Measurements from ENCODE around the gene BMP7.

Gene BMP7

DNA sequence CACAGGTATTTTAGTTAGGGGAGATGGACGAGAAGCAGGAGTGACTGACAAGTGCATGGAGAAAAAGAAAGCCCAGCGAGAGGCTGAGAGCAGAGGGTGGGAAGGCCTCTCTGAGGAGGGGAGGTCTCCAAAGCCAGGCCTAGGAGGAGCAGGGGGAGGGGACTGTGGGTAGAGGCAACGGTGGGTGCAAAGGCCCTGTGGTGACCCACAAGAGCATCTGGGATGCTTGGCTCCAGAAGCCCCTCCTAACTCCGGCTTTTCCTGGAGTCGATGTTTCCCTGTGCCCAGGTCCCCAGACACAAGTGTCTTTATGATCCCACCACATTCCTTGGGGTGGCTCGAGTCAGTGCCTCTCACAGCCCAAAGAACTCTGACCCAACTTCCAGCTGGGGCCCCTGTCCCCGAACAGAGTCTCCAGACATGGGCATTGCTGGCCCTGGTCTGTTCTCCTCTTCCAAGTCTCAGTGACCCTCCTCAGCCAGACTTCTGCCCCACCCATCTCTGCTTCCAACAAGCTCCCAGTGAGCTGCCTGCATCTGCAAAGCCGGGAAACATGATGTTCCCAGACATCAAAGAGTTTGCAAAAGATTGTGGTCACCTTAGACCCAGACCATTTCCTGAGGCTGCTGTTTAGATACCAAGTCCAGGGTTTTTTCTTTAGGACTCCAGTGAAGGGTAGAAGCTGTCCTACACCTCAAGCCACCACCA, 11.1 kb upstream of the BMP7 start:
- no peak overlapping the region for H3K4me3 ChIP-seq (ENCODE audit: low read length, poor library complexity, severe bottlenecking)
- no peaks in the 10 kb centered on the region for H3K79me2 ChIP-seq (ENCODE audit: insufficient read depth, low read length)
- no peak overlapping the region for H2AFZ ChIP-seq (ENCODE audit: low read length)
- no peaks in the 10 kb centered on the region for H3K27me3 ChIP-seq (ENCODE audit: insufficient read depth, low read length, poor library complexity, severe bottlenecking)
- H3K4me2 ChIP-seq (ENCODE audit: low read depth, low read length, poor library complexity, severe bottlenecking) = no peak overlapping the region
- no peaks in the 10 kb centered on the region for H3K9me3 ChIP-seq (ENCODE audit: insufficient read depth, low read depth, low read length)
- no peaks in the 10 kb centered on the region for H3K36me3 ChIP-seq (ENCODE audit: insufficient read depth, low read length)
- H4K20me1 ChIP-seq (ENCODE audit: insufficient read depth, low read length, poor library complexity, severe bottlenecking) = no peaks in the 10 kb centered on the region
- H3F3A ChIP-seq (ENCODE audit: low read depth) = no peaks in the 10 kb centered on the region
- no peaks in the 10 kb centered on the region for H3K4me1 ChIP-seq (ENCODE audit: insufficient read depth, low read length, poor library complexity, severe bottlenecking)
- no peak overlapping the region for H3K9ac ChIP-seq (ENCODE audit: low read depth, low read length, poor library complexity, severe bottlenecking)
- no peaks in the 10 kb centered on the region for H3K9me2 ChIP-seq (replicated peaks; ENCODE audit: low read depth, low read length)
- TF ChIP-seq, protein P1, sequence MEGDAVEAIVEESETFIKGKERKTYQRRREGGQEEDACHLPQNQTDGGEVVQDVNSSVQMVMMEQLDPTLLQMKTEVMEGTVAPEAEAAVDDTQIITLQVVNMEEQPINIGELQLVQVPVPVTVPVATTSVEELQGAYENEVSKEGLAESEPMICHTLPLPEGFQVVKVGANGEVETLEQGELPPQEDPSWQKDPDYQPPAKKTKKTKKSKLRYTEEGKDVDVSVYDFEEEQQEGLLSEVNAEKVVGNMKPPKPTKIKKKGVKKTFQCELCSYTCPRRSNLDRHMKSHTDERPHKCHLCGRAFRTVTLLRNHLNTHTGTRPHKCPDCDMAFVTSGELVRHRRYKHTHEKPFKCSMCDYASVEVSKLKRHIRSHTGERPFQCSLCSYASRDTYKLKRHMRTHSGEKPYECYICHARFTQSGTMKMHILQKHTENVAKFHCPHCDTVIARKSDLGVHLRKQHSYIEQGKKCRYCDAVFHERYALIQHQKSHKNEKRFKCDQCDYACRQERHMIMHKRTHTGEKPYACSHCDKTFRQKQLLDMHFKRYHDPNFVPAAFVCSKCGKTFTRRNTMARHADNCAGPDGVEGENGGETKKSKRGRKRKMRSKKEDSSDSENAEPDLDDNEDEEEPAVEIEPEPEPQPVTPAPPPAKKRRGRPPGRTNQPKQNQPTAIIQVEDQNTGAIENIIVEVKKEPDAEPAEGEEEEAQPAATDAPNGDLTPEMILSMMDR (conservative IDR thresholded peaks at IDR 0.05; ENCODE audit: low read length) = no peak
- no peak for TF ChIP-seq EZH2phosphoT487 (IDR thresholded peaks at IDR 0.05; ENCODE audit: borderline replicate concordance)

DNA sequence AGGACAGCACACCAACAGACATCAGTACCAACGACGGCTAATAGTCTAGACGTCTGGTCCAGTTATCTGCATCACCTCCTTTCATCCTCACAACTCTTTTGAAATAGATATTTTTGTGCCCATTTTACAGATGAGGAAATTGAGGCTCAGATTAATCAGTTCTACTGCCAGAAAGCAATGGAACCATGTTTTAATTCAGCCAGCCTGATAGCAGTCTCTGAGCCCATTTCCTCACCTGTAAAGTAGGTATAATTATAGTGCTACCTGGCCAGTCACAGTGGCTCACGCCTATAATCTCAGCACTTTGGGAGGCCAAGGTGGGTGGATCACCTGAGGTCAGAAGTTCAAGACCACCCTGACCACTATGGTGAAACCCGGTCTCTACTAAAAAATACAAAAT, 9.8 kb upstream of the BMP7 start:
- Histone ChIP-seq H3K27me3 (ENCODE audit: insufficient read depth, low read length, poor library complexity, severe bottlenecking) (no peaks in the 10 kb centered on the region), H3F3A (ENCODE audit: low read depth) (no peaks in the 10 kb centered on the region)
- TF ChIP-seq EZH2phosphoT487 (IDR thresholded peaks at IDR 0.05; ENCODE audit: borderline replicate concordance) = no peak
- TF ChIP-seq, protein P1 (conservative IDR thresholded peaks at IDR 0.05; ENCODE audit: low read length) = no peak

DNA sequence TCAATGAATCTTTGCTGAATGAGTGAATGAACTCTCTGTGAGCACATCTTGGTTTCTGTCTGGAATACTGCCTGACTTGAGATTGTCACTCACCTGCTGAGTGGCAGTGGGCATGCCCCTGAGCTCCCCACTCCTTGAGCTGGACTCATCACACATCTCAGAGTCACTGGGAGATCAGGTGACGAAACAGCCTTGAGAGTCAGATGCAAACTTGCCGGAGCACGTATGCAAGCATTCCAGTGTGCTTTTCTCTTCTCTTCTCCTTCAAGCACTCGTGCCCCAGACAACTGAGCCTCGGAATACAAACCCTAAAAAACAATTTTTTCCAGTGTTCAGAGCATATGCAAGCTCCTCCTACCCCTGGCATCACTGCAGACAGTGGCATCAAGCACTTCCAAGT, 9.4 kb upstream of the BMP7 start:
- TF ChIP-seq, protein P1 (conservative IDR thresholded peaks at IDR 0.05; ENCODE audit: low read length) = no peak
- no peak for TF ChIP-seq EZH2phosphoT487 (IDR thresholded peaks at IDR 0.05; ENCODE audit: borderline replicate concordance)
- no peaks in the 10 kb centered on the region for H4K20me1 ChIP-seq (ENCODE audit: insufficient read depth, low read length, poor library complexity, severe bottlenecking)
- H3K79me2 ChIP-seq (ENCODE audit: insufficient read depth, low read length) = no peaks in the 10 kb centered on the region
- no peaks in the 10 kb centered on the region for H3K36me3 ChIP-seq (ENCODE audit: insufficient read depth, low read length)
- H3K9me3 ChIP-seq (ENCODE audit: insufficient read depth, low read depth, low read length) = no peaks in the 10 kb centered on the region
- H3K4me2 ChIP-seq (ENCODE audit: low read depth, low read length, poor library complexity, severe bottlenecking) = no peak overlapping the region
- H3K4me3 ChIP-seq (ENCODE audit: low read length, poor library complexity, severe bottlenecking) = no peak overlapping the region
- H3K9ac ChIP-seq (ENCODE audit: low read depth, low read length, poor library complexity, severe bottlenecking) = no peak overlapping the region
- H3K4me1 ChIP-seq (ENCODE audit: insufficient read depth, low read length, poor library complexity, severe bottlenecking) = no peaks in the 10 kb centered on the region
- no peak overlapping the region for H2AFZ ChIP-seq (ENCODE audit: low read length)
- H3K27me3 ChIP-seq (ENCODE audit: insufficient read depth, low read length, poor library complexity, severe bottlenecking) = no peaks in the 10 kb centered on the region
- H3K9me2 ChIP-seq (replicated peaks; ENCODE audit: low read depth, low read length) = no peaks in the 10 kb centered on the region
- H3F3A ChIP-seq (ENCODE audit: low read depth) = no peaks in the 10 kb centered on the region

More for the DNA sequence above, 9.8 kb upstream of the BMP7 start:
- H3K36me3 ChIP-seq (ENCODE audit: insufficient read depth, low read length) = no peaks in the 10 kb centered on the region
- no peak overlapping the region for H3K4me2 ChIP-seq (ENCODE audit: low read depth, low read length, poor library complexity, severe bottlenecking)
- no peak overlapping the region for H2AFZ ChIP-seq (ENCODE audit: low read length)
- no peaks in the 10 kb centered on the region for H3K79me2 ChIP-seq (ENCODE audit: insufficient read depth, low read length)
- no peaks in the 10 kb centered on the region for H4K20me1 ChIP-seq (ENCODE audit: insufficient read depth, low read length, poor library complexity, severe bottlenecking)
- no peaks in the 10 kb centered on the region for H3K9me2 ChIP-seq (replicated peaks; ENCODE audit: low read depth, low read length)
- no peaks in the 10 kb centered on the region for H3K9me3 ChIP-seq (ENCODE audit: insufficient read depth, low read depth, low read length)
- no peak overlapping the region for H3K4me3 ChIP-seq (ENCODE audit: low read length, poor library complexity, severe bottlenecking)
- no peak overlapping the region for H3K9ac ChIP-seq (ENCODE audit: low read depth, low read length, poor library complexity, severe bottlenecking)
- H3K4me1 ChIP-seq (ENCODE audit: insufficient read depth, low read length, poor library complexity, severe bottlenecking) = no peaks in the 10 kb centered on the region
